ENCODE data around the gene URI1.
"Not testable (repeated sequence)": the region's sequence is repeated elsewhere in the genome, so short reads cannot be mapped to it uniquely, and the experiment has no call there.

Gene URI1

GRCh38 chr19:29941828-29942403 lies at the start of gene URI1:
Gene URI1, plus strand, starts transcription at chr19:29942239. Its CDS starts 309 bp downstream, at chr19:29942548.
- DNase-seq (ENCODE audit: low read depth) = peak; percentile 94

- DNase-seq (ENCODE audit: low read depth) = no peak
Observed at GRCh38 chr19:29893606-29894284, 48.3 kb upstream of the URI1 start.

GRCh38 chr19:29896802-29897201 lies 45.2 kb upstream of the URI1 start:
- no peak for DNase-seq (ENCODE audit: low read depth)

- no peak for DNase-seq (ENCODE audit: low read depth)
Observed at GRCh38 chr19:29897466-29897865, 44.6 kb upstream of the URI1 start.

GRCh38 chr19:29904017-29904416 lies 38.0 kb upstream of the URI1 start:
- no peak for DNase-seq (ENCODE audit: low read depth)

- no peak for DNase-seq (ENCODE audit: low read depth)
Observed at GRCh38 chr19:29908963-29909944, 32.8 kb upstream of the URI1 start.

- DNase-seq (ENCODE audit: low read depth) = no peak
Observed at GRCh38 chr19:29914933-29915332, 27.1 kb upstream of the URI1 start.

- not testable (repeated sequence) for DNase-seq (ENCODE audit: low read depth)
Observed at GRCh38 chr19:29915832-29916231, 26.2 kb upstream of the URI1 start.

GRCh38 chr19:29917911-29918310 lies 24.1 kb upstream of the URI1 start:
- no peak for DNase-seq (ENCODE audit: low read depth)

- no peak for DNase-seq (ENCODE audit: low read depth)
Observed at GRCh38 chr19:29918891-29919290, 23.1 kb upstream of the URI1 start.

- no peak for DNase-seq (ENCODE audit: low read depth)
Observed at GRCh38 chr19:29922972-29923371, 19.1 kb upstream of the URI1 start.

- no peak for DNase-seq (ENCODE audit: low read depth)
Observed at GRCh38 chr19:29923653-29924052, 18.4 kb upstream of the URI1 start.

- no peak for DNase-seq (ENCODE audit: low read depth)
Observed at GRCh38 chr19:29926031-29926430, 16.0 kb upstream of the URI1 start.

- DNase-seq (ENCODE audit: low read depth) = no peak
Observed at GRCh38 chr19:29926801-29927200, 15.2 kb upstream of the URI1 start.

- DNase-seq (ENCODE audit: low read depth) = no peak
Observed at GRCh38 chr19:29927944-29928625, 14.0 kb upstream of the URI1 start.

- DNase-seq (ENCODE audit: low read depth) = no peak
Observed at GRCh38 chr19:29928831-29929230, 13.2 kb upstream of the URI1 start.

GRCh38 chr19:29934257-29934656 lies 7.8 kb upstream of the URI1 start:
- no peak for DNase-seq (ENCODE audit: low read depth)

- no peak for DNase-seq (ENCODE audit: low read depth)
Observed at GRCh38 chr19:29934781-29935180, 7.3 kb upstream of the URI1 start.

GRCh38 chr19:29936409-29936808 lies 5.6 kb upstream of the URI1 start:
- no peak for DNase-seq (ENCODE audit: low read depth)

GRCh38 chr19:29939628-29940027 lies 2.4 kb upstream of the URI1 start:
- no peak for DNase-seq (ENCODE audit: low read depth)

- no peak for DNase-seq (ENCODE audit: low read depth)
Observed at GRCh38 chr19:29940971-29941585, 961 bp upstream of the URI1 start.

All from activated T-cell treated with anti-CD3 and anti-CD28 coated beads for 24 hours (primary cell).